GM18505 (cell line): ENCODE measurements around the gene DSEL.

Experiments
- ATAC-seq: cut with Tn5 transposase; IDR thresholded peaks from one replicate; pipeline ENCODE4 v1.9.1; 2021; ENCODE audit not compliant: unreplicated experiment
- POLR2A ChIP-seq: IDR thresholded peaks from 4 replicates; pipeline ENCODE4 v1.6.1; 2011; ENCODE audit warnings: borderline replicate concordance; ENCODE audit not compliant: insufficient read depth, insufficient read length; ENCODE audit errors: extremely low read depth

DSEL gene

DNA sequence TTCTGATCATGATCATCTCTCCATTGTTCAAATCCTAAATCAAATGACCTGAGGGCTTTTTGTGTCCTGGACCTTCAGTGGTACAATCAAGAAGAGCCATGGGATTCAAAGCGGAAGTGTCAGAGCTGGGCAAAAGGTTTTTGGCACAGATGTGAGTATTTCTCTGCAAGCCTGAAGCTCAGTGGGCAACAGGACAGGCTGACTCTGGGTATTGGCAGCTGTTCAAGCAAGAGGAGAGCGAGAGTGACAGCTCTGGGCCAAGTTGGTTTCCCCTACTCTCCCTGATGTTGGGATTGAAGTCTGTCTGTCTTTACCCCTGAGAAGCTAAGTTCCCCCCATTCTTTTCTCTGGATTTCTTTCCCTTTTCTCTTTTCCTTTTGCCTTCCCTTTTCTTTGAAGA lies 33.3 kb downstream of the DSEL start:
- ATAC-seq = no peak
- TF ChIP-seq POLR2A = no peak

DNA sequence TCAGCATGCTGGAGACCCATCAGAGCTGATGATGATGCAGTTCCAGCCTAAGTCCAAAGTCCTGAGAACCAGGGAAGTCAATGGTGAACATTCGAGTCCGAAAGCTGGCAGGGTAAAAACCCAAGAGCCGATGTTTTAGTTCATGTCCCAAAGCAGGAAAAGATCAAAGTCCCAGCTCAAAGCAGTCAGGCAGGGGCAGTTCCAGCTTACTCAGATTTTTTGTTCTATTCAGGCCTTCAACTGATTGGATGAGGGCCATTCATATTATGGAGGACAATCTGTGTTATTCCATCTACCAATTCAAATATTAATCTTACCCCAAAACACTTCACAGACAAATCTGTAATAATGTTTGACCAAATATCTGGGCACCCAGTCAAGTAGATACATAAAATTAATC lies 38.3 kb downstream of the DSEL start:
- TF ChIP-seq POLR2A = no peak
- ATAC-seq = no peak

DNA sequence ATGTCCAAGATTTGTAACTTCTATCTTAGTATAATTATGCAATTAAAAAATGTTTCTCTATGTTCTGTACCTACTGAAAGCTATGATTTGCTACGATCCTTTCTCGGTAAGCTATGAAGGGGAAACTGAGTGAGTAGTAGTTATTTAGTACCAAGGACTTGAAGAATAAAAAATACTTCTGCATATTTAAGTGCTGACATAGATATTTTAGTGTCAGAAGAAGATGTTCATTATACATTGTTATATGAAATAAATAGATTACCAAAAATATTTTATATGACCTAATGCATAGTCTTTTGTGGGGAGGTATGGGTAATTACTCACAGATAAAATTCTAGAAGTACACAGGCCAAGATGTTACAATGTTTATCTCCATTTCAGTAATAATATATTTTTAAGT lies 39.0 kb downstream of the DSEL start:
- no peak for ATAC-seq
- TF ChIP-seq POLR2A = no peak

DNA sequence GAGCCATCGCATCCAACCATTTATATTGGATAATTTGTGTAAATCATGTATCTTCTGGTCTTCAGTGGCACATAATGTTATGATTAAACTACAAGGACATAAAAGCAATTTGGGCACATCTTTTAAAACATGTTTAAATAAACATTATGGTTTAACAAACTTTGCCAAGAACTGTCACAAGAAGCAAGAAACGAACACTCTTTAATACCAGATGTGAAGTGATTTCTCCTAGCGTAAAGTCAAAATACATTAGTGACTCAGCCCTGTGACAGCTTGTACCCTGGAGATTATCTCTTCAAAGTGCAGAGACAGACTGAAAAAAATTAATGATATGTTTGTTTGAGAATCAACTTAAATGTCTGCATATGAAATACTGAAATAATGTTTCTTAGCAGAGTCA lies 39.9 kb downstream of the DSEL start:
- ATAC-seq = no peak
- no peak for TF ChIP-seq POLR2A

DNA sequence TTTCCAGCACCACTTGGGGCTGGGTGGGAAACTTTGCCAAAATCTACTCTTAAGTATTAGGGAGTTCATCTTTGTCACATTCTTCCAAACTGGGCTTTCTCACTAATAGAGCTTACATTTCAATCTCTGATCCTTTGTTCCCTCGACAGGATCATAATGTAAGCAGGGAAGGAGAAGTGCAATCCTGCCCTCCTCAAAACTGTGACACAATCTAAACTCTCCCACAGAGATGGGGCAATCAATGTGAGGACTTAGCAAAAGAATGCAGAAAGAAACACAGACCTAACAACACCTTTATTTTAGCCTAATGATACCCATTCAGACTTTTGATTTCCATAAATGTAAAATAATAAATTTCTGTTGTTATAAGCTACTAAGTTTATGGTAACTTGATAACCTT lies 40.8 kb downstream of the DSEL start:
- no peak for ATAC-seq
- no peak for TF ChIP-seq POLR2A

DNA sequence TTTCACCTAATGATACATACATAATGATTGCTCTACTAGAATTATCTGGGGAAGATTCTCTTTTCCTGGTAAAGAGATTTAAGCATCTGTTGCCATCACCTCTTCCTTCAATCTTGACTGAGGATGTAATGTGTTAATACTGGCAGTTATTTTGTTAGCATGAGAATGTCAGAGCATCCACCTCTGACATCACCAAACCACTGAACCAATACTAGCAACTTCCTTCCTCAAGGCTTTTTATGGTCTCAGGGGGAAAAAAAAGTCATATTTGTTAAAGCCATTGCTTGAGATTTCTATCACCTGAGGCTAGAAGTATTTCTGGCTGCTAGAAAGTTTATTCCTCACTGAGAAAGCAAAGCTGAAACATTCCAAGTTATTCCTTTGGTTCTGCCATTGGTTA lies 48.5 kb downstream of the DSEL start:
- TF ChIP-seq POLR2A = no peak
- ATAC-seq = no peak

DNA sequence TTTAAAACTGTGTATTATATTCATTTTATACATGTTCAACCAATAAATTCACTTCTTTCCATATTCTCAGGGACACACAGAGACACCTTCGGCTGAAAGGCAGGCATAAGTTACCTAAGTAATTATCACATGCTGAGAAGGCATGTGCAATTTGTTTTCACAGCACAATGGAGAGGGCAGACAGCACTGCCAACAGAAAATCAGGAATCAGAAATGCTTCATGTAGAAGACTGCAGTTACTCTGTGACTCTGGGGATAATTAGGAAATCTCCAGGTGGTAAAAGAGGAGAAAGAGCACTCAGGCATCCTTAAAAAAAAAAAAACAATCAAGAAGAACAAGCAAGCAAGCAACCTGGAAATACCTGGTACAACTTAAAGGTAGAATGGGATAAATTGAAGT lies 49.3 kb downstream of the DSEL start:
- no peak for TF ChIP-seq POLR2A
- ATAC-seq = no peak

DNA sequence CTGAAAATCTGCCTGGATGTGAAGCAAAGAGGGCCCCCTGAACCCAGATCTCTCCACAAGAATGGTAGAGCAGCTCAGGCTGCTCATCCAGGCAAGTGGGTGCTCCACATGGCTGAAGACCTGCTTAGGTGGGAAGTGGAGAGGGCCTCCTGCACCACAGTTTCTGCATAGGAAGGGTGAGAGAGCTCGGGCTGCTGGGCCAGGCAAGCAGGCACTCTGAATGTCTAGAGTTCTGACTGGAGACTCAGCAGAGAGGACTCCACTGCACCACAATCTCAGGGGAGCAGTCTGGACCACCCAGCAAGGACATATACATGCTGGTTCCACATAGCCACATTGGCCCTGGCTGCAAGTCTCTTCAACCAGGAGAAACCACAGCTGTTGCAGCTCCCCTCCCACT lies 52.0 kb downstream of the DSEL start:
- no peak for ATAC-seq
- no peak for TF ChIP-seq POLR2A

DNA sequence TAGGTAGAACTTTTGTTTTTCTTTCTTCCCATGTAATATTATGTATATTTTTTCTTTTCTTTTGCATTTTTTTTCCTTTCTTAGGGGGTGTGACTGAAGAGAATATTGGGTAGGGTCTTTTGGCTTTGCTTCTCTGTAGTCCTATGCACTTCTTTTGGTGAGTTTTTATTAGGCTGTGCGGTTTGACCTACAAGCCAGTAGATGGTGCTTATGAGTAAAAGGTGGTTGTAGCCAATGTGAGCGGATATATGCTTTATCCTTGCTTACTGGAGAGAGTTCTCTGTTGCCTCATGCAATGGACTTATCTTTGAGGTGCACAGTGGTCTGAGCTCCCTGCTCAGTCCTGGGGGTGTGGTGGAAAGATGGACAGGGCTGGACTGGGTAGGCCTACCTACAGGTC lies 52.7 kb downstream of the DSEL start:
- TF ChIP-seq POLR2A = no peak
- ATAC-seq = no peak

DNA sequence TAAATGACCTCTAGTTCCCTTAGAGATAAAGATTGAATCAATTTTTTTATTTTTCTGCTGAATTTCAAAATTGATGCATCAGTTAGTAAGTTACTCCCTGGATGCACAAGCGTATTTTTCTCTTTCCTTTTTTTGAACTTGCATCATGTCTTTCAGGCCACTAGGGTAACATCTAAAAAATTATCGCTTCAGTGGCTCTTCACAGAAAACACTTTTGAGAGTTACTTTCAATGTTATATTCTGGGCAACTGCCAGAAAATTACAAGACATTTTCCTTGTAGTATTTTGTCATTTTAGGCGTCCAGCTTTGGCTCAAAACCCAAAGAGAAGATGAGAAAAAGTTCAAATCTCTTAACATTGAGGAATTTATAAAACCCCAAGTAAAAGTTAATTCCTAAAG lies 59.8 kb downstream of the DSEL start:
- TF ChIP-seq POLR2A = no peak

More for the DNA sequence above, 59.8 kb downstream of the DSEL start:
- ATAC-seq = no peak
